Ishikawa (cell line): ENCODE measurements around the gene GRIK2.

Experiments used
- CEBPB ChIP-seq: IDR thresholded peaks from 2 replicates; pipeline ENCODE4 v1.6.1; 2012
- CREB1 ChIP-seq: IDR thresholded peaks from 2 replicates; pipeline ENCODE4 v1.6.1; 2012; ENCODE audit warnings: low read depth
- EGR1 ChIP-seq: IDR thresholded peaks from 2 replicates; pipeline ENCODE4 v1.6.1; 2012
- EP300 ChIP-seq: IDR thresholded peaks from 2 replicates; pipeline ENCODE4 v1.6.1; 2012; ENCODE audit warnings: borderline replicate concordance
- FOXM1 ChIP-seq: IDR thresholded peaks from 2 replicates; pipeline ENCODE4 v1.6.1; 2012; ENCODE audit warnings: low read depth, borderline replicate concordance
- NFIC ChIP-seq: IDR thresholded peaks from 2 replicates; pipeline ENCODE4 v1.6.1; 2012
- RAD21 ChIP-seq: IDR thresholded peaks from 2 replicates; pipeline ENCODE4 v1.6.1; 2012; ENCODE audit warnings: low read depth
- TAF1 ChIP-seq: IDR thresholded peaks from 2 replicates; pipeline ENCODE4 v1.6.1; 2012; ENCODE audit warnings: low read depth, mild to moderate bottlenecking
- TCF12 ChIP-seq: IDR thresholded peaks from 2 replicates; pipeline ENCODE4 v1.6.1; 2012; ENCODE audit warnings: low read depth
- TEAD4 ChIP-seq: IDR thresholded peaks from 2 replicates; pipeline ENCODE4 v1.6.1; 2012
- YY1 ChIP-seq: IDR thresholded peaks from 2 replicates; pipeline ENCODE4 v1.6.1; 2012; ENCODE audit warnings: low read depth
- ZBTB7A ChIP-seq: IDR thresholded peaks from 2 replicates; pipeline ENCODE4 v1.6.1; 2012; ENCODE audit warnings: low read depth
- TF ChIP-seq, protein P1 (sequence below): IDR thresholded peaks from 2 replicates; pipeline ENCODE4 v1.6.1; 2012
- TF ChIP-seq, protein P2 (sequence below): IDR thresholded peaks from 2 replicates; pipeline ENCODE4 v1.6.1; 2012; ENCODE audit warnings: low read depth, mild to moderate bottlenecking
- TF ChIP-seq, protein P3 (sequence below): IDR thresholded peaks from 2 replicates; pipeline ENCODE4 v1.6.1; 2012

GRIK2 gene

DNA sequence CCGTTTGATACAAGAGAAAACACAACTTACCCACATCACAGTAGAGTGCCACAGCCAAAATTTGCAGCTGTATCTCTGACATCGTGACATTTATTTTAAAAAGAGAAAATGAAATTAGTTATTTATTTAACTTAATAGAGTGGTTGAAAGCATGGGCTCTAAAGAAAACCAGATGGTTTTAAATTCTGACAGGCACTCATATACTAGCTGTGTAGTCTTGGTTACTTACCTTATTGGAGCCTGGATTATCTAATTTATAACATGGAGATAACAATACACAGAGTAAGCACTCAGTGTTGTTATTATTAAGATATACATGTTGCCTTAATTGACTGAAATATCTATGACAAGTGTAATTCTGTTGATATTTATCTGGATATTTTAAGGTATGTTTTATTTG, 334.9 kb downstream of the GRIK2 start:
- TF ChIP-seq CEBPB (no peak), RAD21 (no peak), EGR1 (no peak), CREB1 (no peak), YY1 (no peak), ZBTB7A (no peak), EP300 (no peak), TEAD4 (no peak), TCF12 (no peak), NFIC (no peak), TAF1 (no peak), FOXM1 (no peak)
- TF ChIP-seq, protein P1, sequence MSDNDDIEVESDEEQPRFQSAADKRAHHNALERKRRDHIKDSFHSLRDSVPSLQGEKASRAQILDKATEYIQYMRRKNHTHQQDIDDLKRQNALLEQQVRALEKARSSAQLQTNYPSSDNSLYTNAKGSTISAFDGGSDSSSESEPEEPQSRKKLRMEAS: no peak
- TF ChIP-seq, protein P2, sequence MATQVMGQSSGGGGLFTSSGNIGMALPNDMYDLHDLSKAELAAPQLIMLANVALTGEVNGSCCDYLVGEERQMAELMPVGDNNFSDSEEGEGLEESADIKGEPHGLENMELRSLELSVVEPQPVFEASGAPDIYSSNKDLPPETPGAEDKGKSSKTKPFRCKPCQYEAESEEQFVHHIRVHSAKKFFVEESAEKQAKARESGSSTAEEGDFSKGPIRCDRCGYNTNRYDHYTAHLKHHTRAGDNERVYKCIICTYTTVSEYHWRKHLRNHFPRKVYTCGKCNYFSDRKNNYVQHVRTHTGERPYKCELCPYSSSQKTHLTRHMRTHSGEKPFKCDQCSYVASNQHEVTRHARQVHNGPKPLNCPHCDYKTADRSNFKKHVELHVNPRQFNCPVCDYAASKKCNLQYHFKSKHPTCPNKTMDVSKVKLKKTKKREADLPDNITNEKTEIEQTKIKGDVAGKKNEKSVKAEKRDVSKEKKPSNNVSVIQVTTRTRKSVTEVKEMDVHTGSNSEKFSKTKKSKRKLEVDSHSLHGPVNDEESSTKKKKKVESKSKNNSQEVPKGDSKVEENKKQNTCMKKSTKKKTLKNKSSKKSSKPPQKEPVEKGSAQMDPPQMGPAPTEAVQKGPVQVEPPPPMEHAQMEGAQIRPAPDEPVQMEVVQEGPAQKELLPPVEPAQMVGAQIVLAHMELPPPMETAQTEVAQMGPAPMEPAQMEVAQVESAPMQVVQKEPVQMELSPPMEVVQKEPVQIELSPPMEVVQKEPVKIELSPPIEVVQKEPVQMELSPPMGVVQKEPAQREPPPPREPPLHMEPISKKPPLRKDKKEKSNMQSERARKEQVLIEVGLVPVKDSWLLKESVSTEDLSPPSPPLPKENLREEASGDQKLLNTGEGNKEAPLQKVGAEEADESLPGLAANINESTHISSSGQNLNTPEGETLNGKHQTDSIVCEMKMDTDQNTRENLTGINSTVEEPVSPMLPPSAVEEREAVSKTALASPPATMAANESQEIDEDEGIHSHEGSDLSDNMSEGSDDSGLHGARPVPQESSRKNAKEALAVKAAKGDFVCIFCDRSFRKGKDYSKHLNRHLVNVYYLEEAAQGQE: no peak
- TF ChIP-seq, protein P3, sequence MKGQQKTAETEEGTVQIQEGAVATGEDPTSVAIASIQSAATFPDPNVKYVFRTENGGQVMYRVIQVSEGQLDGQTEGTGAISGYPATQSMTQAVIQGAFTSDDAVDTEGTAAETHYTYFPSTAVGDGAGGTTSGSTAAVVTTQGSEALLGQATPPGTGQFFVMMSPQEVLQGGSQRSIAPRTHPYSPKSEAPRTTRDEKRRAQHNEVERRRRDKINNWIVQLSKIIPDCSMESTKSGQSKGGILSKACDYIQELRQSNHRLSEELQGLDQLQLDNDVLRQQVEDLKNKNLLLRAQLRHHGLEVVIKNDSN: no peak

DNA sequence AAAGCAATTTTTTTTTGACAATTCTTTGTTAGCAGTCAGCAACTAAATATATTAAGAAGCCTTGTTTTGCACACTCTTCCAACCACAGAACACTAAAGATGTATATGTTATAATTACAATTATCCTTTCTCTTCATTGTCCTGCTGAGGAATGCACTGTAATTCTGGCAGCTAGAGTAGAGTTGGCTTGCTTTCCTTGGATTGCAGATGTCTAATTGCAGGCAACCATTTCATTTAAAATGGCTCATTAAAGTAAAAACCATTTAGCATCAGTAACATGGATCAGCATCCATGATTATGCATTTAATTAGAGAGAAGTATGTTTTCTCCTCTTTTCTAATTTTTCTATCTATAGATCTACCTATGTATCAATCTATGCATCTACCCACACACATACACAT, 335.4 kb downstream of the GRIK2 start:
- TF ChIP-seq YY1: no peak
- no peak for TF ChIP-seq CREB1
- TF ChIP-seq EP300: no peak
- no peak for TF ChIP-seq RAD21
- no peak for TF ChIP-seq EGR1
- TF ChIP-seq FOXM1: no peak
- no peak for TF ChIP-seq TEAD4
- TF ChIP-seq NFIC: no peak
- TF ChIP-seq, protein P2: no peak
- TF ChIP-seq, protein P3: no peak
- TF ChIP-seq TCF12: no peak
- TF ChIP-seq ZBTB7A: no peak
- TF ChIP-seq, protein P1: no peak
- no peak for TF ChIP-seq CEBPB
- TF ChIP-seq TAF1: no peak

DNA sequence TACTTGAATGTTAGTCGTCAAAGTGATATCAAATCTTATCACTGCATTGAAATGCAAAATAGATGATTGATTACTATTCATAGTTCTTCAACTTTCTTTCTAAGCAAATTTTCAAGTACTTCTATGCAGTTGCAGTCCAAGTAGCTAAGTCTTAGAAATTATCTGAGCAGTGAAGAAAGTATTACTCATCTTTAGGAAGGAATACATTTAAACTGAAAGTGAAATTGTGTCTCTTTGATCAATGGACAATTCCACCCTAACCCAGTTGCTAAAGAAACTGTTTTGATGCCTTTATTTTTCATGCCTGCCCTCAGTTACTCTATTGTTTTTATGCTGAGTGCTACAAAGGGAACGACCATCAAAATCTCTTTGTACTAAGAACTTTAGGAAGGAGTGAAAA, 337.4 kb downstream of the GRIK2 start:
- TF ChIP-seq TEAD4 (no peak), TAF1 (no peak), ZBTB7A (no peak), EGR1 (no peak), CREB1 (no peak)
- TF ChIP-seq, protein P1: no peak
- TF ChIP-seq, protein P3: no peak
- TF ChIP-seq, protein P2: no peak

DNA sequence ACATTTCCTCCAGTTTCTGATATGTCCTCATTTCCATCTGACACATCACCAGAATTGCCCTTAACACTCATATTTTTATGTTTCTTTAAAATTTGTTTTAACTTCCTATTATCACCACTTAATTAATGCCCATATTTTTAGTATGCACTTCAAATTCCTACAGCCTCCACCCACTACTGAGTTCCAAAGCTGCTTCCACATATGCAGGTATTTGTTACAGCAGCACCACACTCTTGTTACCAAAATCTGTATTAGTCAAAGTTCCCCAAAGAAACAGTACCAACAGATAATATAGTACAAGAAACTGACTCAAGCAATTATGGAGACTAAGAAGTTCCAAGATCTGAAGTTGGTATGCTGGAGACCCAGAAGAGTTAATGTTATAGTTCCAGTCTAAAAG, 340.4 kb downstream of the GRIK2 start:
- TF ChIP-seq ZBTB7A: no peak
- no peak for TF ChIP-seq YY1
- TF ChIP-seq EGR1: no peak
- TF ChIP-seq, protein P3: no peak
- TF ChIP-seq TCF12: no peak
- TF ChIP-seq NFIC: no peak
- no peak for TF ChIP-seq CREB1
- TF ChIP-seq TAF1: no peak
- TF ChIP-seq, protein P2: no peak
- no peak for TF ChIP-seq CEBPB
- no peak for TF ChIP-seq EP300
- TF ChIP-seq, protein P1: no peak
